Occipital lobe (tissue), 2 donors: ENCODE data around the gene NLRP7. TPM values are rescaled to one million over a fixed set of nuclear protein-coding genes. Genes with fewer than 3 reads are reported as not detected.
"Not testable (repeated sequence)": the region's sequence is repeated elsewhere in the genome, so short reads cannot be mapped to it uniquely, and the experiment has no call there.

Experiments used
- DNase-seq: peaks from one replicate; lab custom pipeline; 2025; lab: John Stamatoyannopoulos, UW
- total RNA-seq: library from RNA; depleted of rRNA; stranded (reverse); fragments of >200 nt; gene quantifications from one replicate; pipeline ENCODE4 v1.2.3, GENCODE V29; 2014

NLRP7 gene
- not detected for total RNA-seq

DNA sequence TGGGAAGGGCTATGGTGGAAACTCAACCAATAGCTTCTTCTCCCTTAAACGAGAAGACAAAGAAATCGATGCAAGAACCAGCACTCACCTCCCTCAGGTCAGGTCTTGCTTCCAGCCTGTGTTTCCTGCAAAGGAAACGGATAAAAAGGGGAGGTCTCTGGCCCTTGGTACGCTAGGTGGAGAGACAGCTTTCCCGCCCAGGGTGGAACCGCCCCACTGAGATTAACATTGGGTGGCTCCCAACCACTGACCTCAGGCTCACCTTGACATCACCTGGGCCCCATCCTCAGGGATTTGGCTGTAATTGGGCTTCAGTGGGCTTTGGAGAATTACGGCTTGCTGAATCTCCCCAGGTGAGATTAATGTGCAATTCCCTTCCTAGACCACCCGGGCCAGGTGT lies at the start of gene NLRP7:
Gene NLRP7 (minus strand): TSS at position 150 of the 400 bp plus-strand sequence.
- no peak for DNase-seq

DNA sequence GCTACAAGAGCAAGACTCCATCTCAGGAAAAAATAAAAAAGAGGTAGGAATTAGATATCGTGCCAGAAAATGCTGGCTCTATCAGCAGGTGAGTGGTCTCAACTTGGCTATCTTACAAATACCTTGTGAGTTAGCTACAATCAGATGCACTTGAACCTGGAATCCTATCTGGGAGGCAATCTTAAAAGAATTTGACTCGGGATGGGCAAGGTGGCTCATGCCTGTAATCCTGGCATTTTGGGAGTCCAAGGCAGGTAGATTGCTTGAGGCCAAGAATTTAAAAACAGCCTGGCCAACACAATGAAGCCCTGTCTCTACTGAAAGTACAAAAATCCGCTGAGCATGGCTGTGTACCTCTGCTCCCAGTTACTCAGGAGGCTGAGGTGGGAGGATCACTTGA lies 48.2 kb upstream of the NLRP7 start:
- DNase-seq: no peak

DNA sequence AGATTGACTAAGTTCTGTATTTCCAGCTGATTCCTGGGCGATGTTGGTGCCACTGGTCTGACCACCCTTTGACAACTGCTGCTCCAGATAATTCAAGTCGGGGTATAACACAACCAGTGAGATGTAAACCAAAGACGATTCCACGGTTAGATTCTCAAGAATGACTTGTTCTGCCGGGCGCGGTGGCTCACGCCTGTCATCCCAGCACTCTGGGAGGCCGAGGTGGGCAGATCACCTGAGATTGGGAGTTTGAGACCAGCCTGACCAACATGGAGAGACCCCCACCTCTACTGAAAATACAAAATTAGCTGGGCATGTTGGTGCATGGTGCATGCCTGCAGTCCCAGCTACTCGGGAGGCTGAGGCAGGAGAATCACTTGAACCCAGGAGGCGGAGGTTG lies 42.2 kb upstream of the NLRP7 start:
- DNase-seq: not testable (repeated sequence)

DNA sequence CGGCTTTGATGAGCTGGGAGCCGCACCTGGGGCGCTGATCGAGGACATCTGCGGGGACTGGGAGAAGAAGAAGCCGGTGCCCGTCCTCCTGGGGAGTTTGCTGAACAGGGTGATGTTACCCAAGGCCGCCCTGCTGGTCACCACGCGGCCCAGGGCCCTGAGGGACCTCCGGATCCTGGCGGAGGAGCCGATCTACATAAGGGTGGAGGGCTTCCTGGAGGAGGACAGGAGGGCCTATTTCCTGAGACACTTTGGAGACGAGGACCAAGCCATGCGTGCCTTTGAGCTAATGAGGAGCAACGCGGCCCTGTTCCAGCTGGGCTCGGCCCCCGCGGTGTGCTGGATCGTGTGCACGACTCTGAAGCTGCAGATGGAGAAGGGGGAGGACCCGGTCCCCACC lies 35.2 kb upstream of the NLRP7 start:
- not testable (repeated sequence) for DNase-seq

DNA sequence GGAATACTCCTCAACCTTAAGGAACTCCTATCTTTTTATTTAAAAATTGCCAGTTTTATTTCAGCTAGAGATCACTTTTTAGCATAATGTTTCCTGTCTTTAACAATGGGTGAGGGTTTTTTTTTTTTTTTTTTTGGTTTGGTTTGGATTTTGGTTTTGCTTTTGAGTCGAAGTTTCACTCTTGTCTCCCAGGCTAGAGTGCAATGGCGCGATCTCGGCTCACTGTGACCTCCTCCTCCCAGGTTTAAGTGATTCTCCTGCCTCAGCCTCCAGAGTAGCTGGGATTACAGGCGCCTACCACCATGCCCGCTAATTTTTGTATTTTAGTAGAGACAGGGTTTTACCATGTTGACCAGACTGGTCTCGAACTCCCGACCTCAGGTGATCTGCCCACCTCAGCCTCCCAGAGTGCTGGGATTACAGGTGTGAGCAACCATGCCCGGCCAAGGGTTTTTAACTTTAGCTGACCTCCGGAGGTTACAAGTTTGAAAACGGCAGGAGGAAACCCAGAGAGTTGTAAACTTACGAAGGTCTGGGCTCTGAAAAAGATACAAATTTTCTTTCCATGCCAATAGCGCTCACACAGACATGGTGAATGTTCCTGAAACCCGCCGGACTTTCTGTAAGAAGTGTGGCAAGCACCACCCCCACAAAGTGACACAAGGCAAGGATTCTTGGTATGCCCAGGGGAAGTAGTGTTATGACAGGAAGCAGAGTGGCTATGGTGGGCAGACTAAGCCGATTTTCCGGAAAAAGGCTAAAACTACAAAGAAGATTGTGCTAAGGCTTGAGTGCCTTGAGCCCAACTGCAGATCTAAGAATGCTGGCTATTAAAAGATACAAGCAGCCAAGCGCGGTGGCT lies 26.1 kb upstream of the NLRP7 start:
- DNase-seq: not testable (repeated sequence)

DNA sequence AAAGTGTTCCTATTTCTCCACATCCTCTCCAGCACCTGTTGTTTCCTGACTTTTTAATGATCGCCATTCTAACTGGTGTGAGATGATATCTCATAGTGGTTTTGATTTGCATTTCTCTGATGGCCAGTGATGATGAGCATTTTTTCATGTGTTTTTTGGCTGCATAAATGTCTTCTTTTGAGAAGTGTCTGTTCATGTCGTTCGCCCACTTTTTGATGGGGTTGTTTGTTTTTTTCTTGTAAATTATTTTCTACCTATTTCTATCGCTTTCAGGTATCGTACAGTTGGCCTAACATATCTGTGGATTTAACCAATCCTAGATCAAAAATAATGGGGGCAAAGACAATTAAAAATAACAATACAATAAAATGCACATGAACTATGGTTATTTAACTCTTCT lies 24.1 kb upstream of the NLRP7 start:
- not testable (repeated sequence) for DNase-seq

DNA sequence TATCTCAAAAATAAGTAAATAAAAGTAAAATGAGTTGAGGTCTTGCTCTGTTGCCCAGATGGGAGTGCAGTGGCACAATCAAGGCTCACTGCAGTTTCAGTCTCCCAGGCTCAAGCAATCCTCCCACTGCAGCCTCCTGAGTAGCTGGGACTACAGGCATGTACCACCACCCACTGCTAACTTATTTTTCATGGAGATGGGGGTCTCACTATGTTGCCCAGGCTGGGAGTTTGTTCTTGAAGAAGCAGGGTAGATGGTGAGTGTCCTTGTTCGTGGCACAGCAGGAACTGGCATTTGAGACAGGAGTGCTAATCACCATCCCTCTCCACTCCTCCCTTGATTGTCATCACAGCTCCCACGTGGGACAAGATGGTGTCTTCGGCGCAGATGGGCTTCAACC lies 22.3 kb upstream of the NLRP7 start:
- DNase-seq: no peak

DNA sequence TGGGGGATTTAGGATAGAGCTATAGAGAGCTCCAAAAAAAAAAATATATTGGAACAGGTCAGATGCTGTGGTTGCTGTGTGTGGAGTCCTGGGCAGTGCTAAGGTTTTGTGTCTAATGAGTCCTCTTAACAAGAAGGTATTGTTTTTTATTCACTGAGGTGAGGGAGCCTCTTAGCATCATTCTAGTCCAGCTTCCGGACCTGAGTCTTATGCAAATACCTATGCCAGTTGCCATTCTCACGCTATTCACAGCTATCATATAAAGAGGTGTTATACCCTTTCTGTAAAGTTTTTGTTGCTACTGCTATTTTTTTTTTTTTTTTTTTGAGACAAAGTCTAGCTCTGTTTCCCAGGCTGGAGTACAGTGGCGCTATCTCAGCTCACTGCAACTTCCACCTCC lies 20.3 kb upstream of the NLRP7 start:
- DNase-seq: no peak

DNA sequence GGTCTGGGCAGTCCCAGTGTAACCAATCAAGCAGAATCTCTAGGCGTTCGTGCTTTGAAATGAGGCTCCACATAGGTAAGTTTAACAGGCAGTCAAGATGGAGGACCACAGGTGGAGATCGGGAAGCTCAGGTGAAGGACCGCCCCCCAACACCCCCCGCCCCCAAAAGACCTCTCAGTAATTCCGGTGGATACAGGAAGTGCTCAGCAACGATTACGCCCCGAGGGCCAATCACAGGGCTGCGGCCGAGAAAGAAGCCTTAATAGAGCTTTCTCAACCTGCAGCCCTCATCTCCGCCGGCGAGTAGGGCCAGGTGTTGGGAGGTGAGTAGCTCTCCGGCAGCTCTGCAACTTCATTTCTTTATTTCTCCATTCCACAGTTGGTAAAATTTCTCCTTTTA lies 17.7 kb upstream of the NLRP7 start:
- DNase-seq: not testable (repeated sequence)

DNA sequence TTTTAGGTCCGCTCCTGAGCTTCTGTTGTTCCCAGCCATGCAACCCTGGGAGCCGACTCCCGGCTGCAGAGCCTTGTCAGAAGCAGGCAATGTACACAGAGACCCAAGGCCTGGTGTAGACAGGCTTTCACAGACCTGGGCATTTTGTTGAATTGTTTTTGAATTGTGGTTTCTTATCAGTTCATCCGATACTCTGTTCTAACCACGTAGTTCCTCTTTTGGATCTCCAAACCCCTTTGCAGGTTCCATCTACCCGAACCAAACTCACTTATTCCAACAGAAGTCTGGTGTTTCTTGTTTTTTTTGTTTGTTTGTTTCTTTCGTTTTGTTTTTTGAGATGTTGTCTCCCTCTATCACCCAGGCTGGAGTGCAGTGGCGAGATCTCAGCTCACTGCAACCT lies 12.5 kb upstream of the NLRP7 start:
- DNase-seq: no peak

DNA sequence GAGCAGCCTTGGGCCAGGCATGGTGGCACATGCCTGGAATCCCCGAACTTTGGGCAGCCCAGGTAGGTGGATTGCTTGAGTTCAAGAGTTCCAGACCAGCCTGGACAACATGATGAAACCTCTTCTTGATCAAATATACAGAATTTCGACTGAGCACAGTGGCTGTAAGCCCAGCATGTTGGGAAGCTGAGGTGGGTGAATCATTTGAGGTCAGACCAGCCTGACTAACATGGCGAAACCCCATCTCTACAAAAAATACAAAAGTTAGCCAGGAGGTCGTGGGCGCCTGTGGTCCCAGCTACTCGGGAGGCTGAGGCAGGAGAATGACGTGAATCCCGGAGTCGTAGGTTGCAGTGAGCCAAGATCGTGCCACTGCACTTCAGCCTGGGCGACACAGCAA lies 8.0 kb upstream of the NLRP7 start:
- no peak for DNase-seq

DNA sequence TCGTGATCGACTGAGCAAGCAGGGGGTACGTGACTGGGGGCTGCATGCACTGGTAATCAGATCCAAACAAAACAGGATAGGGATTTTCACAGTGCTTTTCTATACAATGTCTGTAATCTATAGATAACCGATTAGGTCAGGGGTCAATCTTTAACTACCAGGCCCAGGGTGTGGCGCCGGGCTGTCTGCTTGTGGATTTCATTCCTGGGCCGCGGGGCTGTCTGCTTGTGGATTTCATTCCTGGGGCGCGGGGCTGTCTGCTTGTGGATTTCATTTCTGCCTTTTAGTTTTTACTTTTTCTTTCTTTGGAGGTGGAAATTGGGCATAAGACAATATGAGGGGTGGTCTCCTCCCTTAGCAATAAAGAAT lies 6.0 kb upstream of the NLRP7 start:
- not testable (repeated sequence) for DNase-seq

DNA sequence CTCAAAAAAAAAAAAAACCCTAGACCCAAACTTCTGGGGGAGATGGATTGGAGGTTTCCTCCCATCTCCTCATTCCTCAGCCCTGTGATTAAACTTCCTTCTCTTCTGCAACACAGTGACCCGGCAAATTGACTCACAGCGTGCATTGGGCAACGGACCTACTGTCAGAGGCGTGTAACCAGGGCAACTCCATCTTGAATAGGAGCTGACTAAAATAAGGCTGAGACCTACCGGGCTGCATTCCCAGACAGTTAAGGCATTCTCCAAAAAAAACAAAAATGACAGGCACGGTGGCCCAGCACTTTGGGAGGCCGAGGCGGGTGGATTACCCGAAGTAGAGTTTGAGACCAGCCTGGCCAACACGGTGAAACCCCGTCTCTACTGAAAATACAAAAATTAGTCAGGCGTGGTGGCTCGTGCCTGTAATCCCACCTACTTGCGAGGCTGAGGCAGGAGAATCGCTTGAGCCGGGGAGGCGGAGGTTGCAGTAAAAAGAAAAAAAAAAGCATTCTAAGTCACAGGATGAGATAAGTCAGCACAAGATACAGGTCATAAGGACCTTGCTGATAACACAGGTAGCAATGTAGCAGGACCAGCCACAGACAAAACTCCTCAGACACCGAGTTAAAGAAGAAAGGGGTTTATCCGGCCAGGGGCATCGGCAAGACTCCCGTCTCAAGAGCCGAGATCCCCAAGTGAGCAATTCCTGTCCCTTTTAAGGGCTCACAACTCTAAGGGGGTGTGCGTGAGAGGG lies 5.4 kb upstream of the NLRP7 start:
- DNase-seq: peak; percentile 4

DNA sequence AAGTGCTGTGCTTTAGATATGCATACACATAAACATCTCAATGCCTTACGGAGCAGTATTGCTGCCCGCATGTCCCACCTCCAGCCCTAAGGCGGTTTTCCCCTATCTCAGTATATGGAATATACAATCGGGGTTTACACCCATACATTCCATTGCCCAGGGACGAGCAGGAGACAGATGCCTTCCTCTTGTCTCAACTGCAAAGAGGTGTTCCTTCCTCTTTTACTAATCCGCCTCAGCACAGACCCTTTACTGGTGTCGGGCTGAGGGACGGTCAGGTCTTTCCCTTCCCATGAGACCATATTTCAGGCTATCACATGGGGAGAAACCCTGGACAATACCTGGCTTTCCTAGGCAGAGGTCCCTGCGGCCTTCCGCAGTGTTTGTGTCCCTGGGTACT lies 3.2 kb upstream of the NLRP7 start:
- DNase-seq: not testable (repeated sequence)

DNA sequence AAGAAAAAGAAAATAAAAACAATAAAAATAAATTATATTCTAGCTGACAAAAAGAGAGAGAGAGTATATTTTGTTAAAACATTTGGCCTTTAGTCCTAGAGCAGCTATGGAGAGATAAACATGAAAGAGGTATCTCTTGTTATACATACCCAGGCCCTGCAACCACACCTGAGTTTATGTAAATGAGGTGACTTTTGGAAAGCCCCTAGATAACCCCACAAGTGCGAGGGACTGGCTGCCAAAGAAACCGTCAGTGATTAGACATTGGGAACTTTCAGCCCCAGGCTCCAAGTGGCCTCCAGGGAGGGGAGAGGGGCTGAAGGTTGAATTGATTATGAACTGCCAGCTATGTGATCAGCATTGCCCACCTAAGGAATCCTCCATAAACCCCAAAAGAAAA lies 2.1 kb upstream of the NLRP7 start:
- DNase-seq: no peak

DNA sequence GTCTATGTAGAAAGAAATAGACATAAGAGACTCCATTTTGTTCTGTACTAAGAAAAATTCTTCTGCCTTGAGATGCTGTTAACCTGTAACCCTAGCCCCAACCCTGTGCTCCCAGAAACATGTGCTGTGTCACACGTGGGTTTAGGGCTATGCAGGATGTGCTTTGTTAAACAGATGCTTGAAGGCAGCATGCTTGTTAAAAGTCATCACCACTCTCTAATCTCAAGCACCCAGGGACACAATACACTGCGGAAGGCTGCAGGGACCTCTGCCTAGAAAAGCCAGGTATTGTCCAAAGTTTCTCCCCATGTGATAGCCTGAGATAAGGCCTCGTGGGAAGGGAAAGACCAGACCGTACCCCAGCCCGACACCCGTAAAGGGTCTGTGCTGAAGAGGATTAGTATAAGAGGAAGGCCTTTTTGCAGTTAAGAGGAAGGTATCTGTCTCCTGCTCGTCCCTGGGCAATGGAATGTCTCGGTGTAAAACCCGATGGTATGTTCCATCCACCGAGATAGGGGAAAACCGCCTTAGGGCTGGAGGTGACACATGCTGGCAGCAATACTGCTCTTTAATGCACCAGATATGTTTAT lies 3.5 kb downstream of the NLRP7 start:
- not testable (repeated sequence) for DNase-seq

DNA sequence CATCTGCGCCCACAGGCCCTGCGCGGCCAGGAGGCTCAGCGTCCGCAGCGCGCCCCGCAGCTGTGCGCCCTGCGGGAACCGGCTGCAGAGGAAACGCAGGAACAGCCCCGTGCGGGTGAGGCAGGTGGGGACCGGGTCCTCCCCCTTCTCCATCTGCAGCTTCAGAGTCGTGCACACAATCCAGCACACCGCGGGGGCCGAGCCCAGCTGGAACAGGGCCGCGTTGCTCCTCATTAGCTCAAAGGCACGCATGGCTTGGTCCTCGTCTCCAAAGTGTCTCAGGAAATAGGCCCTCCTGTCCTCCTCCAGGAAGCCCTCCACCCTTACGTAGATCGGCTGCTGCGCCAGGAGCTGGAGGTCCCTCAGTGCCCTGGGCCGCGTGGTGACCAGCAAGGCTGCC lies 7.8 kb downstream of the NLRP7 start:
- DNase-seq: not testable (repeated sequence)

DNA sequence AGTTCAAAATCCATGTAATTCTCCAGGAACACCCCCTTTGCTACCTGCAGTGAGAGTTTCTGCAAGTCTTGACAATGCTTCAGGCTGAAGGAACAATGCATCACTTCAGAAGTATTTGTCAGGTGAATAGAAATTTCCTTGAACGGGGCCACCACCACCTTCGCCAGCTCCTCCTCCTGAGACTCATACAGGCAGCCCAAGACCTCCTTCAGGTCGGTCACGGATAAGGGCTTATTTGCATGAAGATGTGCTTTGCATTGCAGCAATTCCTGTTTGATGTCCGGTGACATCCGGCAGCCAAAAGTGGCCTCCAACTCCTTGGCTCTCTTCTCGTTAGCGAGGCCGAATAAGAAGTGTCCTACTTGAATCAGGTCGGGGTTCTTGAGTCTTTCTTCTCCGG lies 8.4 kb downstream of the NLRP7 start:
- no peak for DNase-seq

DNA sequence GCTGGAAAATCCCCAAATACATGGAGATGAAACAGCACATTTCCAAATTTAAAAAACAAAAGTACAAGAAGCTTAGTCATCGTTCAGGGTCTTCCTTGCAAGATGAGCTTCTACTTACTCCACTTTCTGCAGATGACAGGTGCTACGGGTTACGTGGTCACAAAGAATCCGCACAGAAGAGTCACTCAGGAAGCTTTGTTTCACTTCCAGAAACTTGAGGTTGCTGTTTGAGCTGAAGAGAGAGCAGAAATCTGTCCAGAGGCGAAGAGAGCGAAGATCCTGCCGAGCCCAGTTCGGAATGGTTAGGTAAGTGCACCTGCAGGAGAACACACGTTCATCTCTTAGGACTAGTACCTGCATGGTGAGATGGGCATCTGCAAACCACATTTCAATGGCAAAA lies 9.4 kb downstream of the NLRP7 start:
- no peak for DNase-seq

DNA sequence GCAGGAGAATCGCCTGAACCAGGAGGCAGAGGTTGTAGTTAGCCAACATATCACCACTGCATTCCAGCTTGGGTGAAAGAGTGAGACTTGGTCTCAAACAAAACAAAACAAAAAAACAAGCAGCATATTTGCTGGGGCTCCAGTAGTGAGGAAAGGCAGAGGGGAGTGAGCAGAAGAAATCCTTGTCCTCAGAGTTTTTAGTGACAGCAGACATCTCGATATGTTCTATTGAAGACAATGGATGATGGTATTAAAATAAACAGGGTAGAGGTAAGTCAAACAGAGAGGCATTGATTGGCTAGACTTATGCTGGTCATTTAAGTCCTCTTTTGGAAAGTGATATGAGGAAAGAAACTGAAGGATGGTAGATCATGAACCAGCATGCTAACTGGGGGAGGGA lies 19.0 kb downstream of the NLRP7 start:
- no peak for DNase-seq

DNA sequence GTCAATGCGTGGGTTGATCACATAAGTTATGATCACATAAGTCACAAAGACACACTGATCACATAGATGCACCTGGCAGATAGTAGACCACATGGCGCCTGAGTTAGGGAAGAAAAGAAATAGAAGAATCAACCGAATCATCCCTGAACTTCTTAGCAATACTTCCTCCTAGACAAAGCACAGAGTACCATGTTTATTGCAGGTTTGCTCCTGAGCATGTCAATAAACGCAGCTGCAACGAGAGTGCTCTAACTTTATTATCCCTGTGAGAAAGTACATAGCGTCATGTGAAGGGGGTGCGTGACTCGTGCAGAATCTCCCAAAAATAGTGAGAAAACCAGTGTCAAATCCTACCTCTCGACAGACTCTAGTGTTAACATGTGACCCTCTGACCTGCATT lies 24.1 kb downstream of the NLRP7 start:
- DNase-seq: no peak

DNA sequence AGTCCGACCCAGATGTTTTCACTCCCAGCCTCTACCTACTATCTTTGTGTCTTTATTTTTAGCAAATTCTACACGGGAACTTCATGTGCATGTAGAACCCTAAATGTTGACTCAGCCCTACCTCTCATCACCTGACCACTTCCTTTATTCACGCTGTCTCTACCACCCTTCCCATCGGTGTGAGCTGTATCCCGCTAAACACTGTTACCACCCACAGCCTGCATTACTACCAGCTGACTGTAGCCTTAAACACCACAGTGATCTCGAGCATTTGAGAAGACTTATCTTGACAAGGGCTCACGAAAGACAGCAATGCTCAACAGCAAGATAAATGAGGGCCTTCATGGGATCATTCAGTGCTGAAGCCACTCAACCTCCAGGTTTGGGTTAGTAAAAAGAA lies 26.2 kb downstream of the NLRP7 start:
- DNase-seq: no peak
